NT2/D1 (cell line): Measurements from ENCODE around the gene QRFP.

Experiments
- SUZ12 ChIP-seq: IDR thresholded peaks from 2 replicates; pipeline ENCODE4 v1.6.1; 2011; ENCODE audit not compliant: insufficient read length, insufficient read depth; ENCODE audit errors: extremely low read depth
- YY1 ChIP-seq: IDR thresholded peaks from 2 replicates; pipeline ENCODE4 v1.6.1; 2011; ENCODE audit not compliant: insufficient read length, insufficient read depth
- ZNF274 ChIP-seq: IDR thresholded peaks from 2 replicates; pipeline ENCODE4 v1.6.1; 2011; ENCODE audit warnings: mild to moderate bottlenecking, low read depth, low read length

- TF ChIP-seq SUZ12 (no peak), ZNF274 (no peak), YY1 (no peak)
Measured at GRCh38 chr9:130881516-130881915, 15.1 kb downstream of the QRFP start.
